Measurements from ENCODE around the gene COQ8A.

DNA sequence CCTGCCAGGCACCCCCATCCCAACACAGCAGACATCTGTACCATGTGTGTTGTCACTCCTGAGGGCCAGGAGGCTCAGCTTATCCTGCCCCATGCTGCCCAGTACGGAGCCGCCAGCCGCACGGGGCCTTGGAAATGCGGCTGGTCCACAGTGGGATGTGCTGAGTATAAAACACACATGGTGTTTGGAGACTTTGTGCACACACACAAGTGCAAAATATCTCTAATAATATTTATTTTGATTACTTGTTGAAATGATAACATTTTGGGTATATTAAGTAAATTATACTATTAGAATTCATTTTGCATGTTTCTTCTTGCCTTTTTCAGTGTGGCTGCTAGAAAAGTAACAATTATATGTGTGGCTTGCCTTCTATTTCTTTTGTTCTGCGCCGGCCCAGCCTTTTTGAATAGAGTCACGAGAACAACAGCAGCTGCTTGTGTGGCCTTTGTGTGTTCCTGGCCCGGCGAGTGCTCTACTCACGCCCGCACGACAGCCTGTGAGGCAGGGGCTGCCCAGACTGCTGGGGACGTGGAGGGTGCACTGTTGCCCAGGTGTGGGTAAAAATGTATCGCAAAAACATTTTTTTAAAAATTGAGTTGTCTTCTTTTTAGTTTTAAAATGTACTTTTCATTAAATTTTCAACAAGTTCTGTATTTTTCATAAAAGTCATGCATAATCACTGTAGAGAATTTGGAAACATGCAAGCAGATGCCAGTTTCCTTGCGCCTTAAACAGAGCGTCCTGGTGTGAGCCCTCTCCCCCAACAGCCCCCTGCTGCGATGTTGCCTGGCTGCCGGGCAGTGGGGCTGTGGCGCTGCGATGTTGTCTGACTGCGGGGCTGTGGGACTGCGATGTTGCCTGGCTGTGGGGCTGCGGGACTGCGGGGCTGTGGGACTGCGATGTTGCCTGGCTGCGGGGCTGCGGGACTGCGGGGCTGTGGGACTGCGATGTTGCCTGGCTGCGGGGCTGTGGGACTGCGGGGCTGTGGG, 35.5 kb downstream of the COQ8A start:
- TF ChIP-seq, protein P1, sequence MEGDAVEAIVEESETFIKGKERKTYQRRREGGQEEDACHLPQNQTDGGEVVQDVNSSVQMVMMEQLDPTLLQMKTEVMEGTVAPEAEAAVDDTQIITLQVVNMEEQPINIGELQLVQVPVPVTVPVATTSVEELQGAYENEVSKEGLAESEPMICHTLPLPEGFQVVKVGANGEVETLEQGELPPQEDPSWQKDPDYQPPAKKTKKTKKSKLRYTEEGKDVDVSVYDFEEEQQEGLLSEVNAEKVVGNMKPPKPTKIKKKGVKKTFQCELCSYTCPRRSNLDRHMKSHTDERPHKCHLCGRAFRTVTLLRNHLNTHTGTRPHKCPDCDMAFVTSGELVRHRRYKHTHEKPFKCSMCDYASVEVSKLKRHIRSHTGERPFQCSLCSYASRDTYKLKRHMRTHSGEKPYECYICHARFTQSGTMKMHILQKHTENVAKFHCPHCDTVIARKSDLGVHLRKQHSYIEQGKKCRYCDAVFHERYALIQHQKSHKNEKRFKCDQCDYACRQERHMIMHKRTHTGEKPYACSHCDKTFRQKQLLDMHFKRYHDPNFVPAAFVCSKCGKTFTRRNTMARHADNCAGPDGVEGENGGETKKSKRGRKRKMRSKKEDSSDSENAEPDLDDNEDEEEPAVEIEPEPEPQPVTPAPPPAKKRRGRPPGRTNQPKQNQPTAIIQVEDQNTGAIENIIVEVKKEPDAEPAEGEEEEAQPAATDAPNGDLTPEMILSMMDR (IDR thresholded peaks at IDR 0.05), result no peak
- TF ChIP-seq POLR2A (IDR thresholded peaks at IDR 0.05), result no peak
